GM21619 (cell line): ENCODE data around the gene ULBP3.
"Not testable (repeated sequence)": the region's sequence is repeated elsewhere in the genome, so short reads cannot be mapped to it uniquely, and the experiment has no call there.

ENCODE experiments used
- ATAC-seq: cut with Tn5 transposase; IDR thresholded peaks from one replicate; pipeline ENCODE4 v1.9.1; 2021; ENCODE audit not compliant: unreplicated experiment

The ULBP3 gene

GRCh38 chr6:150076196-150076893, 7.4 kb upstream of the ULBP3 start:
- ATAC-seq, result no peak

GRCh38 chr6:150075034-150075421, 6.1 kb upstream of the ULBP3 start:
- no peak for ATAC-seq

- ATAC-seq, result not testable (repeated sequence)
Observed at GRCh38 chr6:150074396-150075033, 5.6 kb upstream of the ULBP3 start.

GRCh38 chr6:150072201-150072600, 3.3 kb upstream of the ULBP3 start:
- ATAC-seq, result no peak

- no peak for ATAC-seq
Observed at GRCh38 chr6:150070236-150070818, 1.4 kb upstream of the ULBP3 start.

- ATAC-seq, result no peak
Observed at GRCh38 chr6:150069706-150070105, 785 bp upstream of the ULBP3 start.

GRCh38 chr6:150068151-150068550, 770 bp downstream of the ULBP3 start:
- ATAC-seq, result no peak

- ATAC-seq, result no peak
Observed at GRCh38 chr6:150065083-150065482, 3.8 kb downstream of the ULBP3 start.

GRCh38 chr6:150063640-150064039, 5.3 kb downstream of the ULBP3 start:
- no peak for ATAC-seq

GRCh38 chr6:150059973-150060372, 8.9 kb downstream of the ULBP3 start:
- not testable (repeated sequence) for ATAC-seq

- no peak for ATAC-seq
Observed at GRCh38 chr6:150058986-150059385, 9.9 kb downstream of the ULBP3 start.

GRCh38 chr6:150058231-150058792, 10.6 kb downstream of the ULBP3 start:
- ATAC-seq, result no peak

GRCh38 chr6:150057501-150057951, 11.4 kb downstream of the ULBP3 start:
- ATAC-seq, result no peak

GRCh38 chr6:150056916-150057315, 12.0 kb downstream of the ULBP3 start:
- ATAC-seq, result no peak

- no peak for ATAC-seq
Observed at GRCh38 chr6:150056156-150056555, 12.8 kb downstream of the ULBP3 start.

- ATAC-seq, result no peak
Observed at GRCh38 chr6:150055131-150055530, 13.8 kb downstream of the ULBP3 start.

GRCh38 chr6:150053450-150053849, 15.5 kb downstream of the ULBP3 start:
- ATAC-seq, result no peak

- ATAC-seq, result no peak
Observed at GRCh38 chr6:150050846-150051245, 18.1 kb downstream of the ULBP3 start.

GRCh38 chr6:150048099-150048498, 20.8 kb downstream of the ULBP3 start:
- no peak for ATAC-seq

- ATAC-seq, result no peak
Observed at GRCh38 chr6:150046943-150047342, 22.0 kb downstream of the ULBP3 start.

- ATAC-seq, result no peak
Observed at GRCh38 chr6:150044621-150045145, 24.2 kb downstream of the ULBP3 start.
